C1 segment of cervical spinal cord (tissue), 14 donors: ENCODE data around the gene SMPD2.

Experiments
- DNase-seq, 14 donors: peaks; one replicate each; lab custom pipeline; 2025; lab: John Stamatoyannopoulos, UW

Gene SMPD2, protein sequence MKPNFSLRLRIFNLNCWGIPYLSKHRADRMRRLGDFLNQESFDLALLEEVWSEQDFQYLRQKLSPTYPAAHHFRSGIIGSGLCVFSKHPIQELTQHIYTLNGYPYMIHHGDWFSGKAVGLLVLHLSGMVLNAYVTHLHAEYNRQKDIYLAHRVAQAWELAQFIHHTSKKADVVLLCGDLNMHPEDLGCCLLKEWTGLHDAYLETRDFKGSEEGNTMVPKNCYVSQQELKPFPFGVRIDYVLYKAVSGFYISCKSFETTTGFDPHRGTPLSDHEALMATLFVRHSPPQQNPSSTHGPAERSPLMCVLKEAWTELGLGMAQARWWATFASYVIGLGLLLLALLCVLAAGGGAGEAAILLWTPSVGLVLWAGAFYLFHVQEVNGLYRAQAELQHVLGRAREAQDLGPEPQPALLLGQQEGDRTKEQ

DNA sequence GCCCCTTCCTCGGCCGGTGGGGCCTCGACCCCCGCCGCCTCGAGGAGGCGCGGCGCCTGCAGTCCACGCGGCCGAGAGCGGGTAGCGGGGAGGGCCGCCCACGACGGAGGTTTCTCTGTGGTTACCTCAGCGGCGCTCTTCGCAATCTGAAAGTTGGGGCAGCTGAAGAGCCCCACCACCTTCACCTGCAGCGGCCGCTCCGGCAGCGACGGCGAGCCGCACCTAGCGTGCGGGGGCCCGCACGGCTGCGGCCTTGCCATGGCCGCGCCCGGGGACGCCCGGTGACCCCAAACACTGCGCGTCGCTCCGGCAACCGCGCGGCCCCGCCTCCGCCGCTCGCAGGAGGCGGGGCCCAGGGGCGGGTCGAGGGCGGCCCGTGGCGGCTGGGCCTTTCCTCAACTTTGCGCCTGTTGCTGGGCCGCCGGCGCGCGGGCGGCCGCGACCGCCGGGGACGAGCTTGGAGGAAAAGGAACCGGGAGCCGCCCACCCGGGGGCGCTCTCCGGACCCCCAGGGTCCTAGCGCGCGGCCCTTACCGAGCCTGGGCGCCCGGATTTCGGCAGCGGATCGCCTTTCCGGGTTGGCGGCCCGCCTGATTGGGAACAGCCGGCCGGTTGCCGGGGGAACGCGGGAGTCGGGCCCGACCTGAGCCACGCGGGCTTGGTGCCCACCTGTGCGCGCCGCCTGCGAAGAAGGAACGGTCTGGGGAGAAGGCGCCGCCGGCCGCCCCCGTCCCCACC lies at the start of gene SMPD2, which contains the start of gene PPIL6:
SMPD2 (plus strand) TSS at position 394 of the 738 bp plus-strand sequence. CDS start 398 bp downstream, outside the sequence.
PPIL6 (minus strand) TSS at position 298 of the 738 bp plus-strand sequence; CDS start at position 260, 38 bp downstream.
- DNase-seq: peak in 13 of 14 donors; percentile 41 to 90 (median 73)

DNA sequence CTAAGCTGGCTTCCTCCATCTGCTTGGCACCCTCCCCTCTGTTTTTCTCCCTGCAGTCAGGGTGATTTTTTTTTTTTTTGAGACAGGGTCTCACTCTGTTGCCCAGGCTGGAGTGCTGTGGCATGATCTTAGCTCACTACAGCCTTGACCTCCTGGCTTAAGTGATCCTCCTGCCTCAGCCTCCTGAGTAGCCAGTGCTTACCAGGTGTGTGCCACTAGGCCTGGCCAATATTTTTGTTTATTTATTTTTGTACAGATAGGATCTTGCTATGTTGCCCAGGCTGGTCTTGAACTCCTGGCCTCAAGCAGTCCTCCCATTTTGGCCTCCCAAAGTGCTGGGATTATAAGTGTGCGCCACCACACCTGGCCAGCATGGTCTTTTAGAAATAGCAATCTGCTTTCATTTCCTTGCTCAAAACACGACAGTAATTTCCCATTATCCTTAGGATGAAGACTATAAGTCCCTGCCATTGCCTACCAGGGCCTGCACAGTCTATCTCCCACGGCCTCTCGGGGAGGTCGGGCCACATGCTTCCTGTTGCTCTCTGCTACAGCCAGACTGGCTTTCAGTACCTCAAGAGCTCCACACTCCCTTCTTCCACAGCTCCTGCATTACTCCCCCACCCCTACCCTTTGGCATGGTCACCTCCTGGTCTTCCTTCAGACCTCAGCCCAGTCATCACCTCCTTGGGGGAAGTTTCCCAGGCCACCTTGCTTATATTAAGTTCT lies 47.2 kb upstream of the SMPD2 start:
- no peak for DNase-seq

GRCh38 chr6:109393886-109394281 lies 46.6 kb upstream of the SMPD2 start:
- DNase-seq: peak in 1 of 14 donors; percentile 6

DNA sequence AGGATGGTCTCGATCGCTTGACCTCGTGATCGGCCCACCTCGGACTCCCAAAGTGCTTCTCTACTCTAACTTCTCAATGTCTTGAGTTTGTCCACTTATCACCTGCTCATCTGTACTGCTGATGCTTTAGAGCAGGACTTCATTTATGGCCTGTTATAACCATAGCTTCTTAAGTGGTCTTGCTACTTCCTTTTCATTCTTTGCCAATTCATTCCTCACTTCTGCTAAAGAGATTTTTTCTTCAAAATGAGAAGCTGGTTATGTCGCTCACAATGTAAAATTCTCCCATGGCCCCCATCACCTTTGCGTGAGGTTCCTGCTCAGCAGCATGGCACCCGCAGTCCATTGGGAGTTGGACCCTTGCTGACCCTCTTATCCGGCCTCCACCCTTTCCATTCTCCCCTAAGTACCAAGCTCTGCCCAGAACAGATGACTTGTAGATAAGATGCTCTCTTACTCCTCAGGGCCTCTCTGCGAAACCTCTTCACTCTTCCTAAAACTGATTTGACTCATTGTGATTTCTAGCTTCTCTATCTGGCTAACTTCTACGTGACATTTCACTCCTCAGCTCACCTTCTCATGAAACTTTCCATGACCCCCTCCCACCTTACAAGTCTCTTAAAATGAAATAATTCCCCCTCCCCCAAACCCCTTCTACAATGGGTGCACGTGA lies 44.3 kb upstream of the SMPD2 start:
- DNase-seq: no peak

DNA sequence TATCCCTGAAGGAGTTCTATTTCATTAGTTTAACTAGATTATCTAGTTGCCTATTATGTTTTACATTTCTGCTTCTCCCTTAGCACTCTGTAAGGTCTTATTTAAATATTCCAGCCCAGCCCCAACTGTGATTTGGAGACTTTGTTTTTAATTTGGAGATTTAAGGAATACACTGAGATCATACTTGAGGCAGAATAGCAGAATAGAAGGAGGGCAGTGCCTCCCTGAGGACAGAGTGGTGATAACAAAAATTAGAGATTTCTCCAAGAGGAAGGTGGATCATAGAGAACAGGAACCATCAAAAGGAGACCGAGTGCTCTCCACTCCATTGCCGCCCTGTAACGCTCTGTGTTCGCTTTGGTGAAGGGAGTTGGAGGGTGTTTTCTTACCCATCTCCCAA lies 43.5 kb upstream of the SMPD2 start:
- no peak for DNase-seq

DNA sequence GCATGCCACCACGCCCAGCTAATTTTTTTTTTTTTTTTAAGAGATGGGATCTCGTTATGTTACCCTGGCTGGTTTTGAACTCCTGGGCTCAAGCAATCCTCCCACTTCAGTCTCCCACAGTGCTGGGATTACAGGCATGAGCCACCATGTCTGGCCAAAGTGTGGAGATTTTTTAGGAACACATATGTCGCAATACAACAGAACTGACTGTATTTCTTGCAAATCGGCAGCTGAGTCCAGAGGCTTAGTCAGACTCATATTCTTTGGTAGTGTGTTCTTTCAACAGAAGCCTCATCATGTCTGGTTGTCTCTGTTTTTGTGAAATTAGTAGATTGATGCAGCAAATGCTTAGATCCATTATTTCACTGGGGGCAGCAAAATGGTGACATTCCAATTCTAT lies 34.3 kb upstream of the SMPD2 start:
- DNase-seq: no peak

GRCh38 chr6:109411034-109411433 lies 29.5 kb upstream of the SMPD2 start:
- DNase-seq: no peak

DNA sequence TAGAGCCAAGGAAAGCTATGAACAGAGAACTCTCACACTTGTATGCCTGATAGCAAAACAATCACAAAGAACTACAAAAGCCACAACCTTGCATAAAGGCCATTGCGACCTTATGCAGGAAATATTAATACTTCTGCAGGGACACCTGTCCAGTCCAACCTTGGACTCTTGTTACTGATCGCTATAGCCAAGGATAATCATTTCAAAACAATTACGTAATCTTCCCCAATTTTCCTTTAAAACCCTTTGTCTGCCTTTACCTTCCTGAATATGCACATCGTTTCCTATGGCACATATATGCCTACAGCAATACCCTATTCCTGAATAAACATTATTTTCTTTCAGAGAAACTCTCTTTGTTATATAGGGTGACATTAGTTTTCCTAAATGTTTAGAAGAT lies 22.9 kb upstream of the SMPD2 start:
- no peak for DNase-seq

DNA sequence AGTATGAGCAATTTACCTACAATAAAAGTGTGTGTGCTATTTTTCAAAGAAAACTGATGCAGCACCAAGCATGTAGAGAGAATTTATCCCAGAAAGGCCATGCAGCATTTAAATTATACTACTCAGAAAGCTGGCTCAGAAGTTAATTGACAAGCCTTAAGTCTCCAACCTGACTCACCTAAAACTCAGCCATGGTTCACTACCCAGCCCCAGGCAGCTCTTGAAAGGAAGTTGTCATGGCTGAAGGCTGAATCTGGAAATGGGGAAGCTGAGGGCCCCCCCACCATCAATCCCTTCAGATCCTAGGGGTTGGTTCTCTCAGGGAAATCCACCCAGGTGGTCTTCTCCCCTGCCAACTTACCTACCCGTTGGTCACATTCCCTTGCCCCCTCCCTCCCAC lies 19.8 kb upstream of the SMPD2 start:
- DNase-seq: no peak

GRCh38 chr6:109421184-109421583 lies 19.3 kb upstream of the SMPD2 start:
- DNase-seq: no peak

GRCh38 chr6:109424946-109425345 lies 15.6 kb upstream of the SMPD2 start:
- no peak for DNase-seq

DNA sequence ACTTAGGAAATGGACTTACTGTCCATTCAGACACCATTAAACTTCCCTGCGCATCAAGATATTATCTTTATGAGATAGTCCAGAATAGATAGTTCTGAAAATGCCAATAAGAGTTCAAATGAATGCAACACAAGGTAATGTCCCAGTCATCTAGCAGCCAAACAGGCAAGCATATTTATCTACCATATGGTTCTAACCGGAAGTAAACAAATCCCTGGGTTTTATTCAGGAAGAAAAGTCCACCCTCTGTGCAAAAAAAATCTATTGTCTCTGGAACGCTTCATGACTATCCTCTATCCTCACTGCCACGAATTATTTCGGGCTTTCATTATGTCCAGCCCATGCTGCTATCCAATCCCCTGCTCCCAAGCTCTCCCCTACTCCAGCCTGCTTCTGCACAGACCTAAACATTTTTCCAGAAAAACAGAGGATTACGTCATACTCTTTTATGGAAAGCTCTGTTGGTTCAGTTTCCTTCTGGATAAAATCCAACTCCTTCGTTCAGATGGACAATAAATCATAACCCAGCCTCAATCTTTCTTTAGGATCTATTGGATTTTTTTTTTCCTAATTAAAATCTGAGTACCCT lies 11.5 kb upstream of the SMPD2 start:
- peak in 1 of 14 donors; percentile 84 for DNase-seq

DNA sequence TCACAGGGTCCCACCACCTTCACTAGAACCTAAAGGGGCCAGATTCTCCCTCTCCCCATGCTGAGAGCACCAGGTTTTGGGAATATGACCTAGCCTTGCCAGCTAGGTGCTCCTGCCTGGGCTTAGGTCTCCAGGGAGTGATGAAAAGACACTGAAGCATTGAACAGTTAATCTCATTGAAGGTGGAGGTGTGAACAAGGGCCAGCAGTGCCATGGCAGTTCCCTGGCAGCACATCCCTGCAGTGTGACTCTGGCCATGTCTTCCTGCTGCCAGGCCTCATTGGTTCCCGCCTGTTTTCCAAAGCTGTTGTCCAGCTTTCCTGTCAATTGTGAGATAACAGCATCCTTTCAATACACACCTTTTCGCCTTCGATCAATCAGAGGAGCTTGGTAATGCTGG lies 11.0 kb upstream of the SMPD2 start:
- peak in 1 of 14 donors; percentile 35 for DNase-seq

DNA sequence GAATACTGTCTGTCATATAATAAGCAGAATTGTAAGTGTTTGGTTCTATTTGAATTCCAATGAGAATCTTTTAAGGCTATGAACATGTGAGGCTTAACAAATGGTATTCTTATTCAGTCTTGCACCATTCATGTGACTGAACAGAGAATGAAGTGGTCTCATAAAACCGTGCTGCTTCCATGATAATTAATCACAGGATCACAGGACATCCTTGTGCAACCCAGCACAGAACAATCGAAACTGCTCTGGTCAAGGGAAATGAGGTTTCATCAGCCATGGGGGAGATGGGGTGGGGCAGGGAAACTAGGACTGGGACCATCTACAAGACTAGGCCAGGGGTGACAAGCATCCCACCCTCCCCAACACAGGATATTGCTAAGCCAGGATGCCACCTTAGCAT lies 6.1 kb upstream of the SMPD2 start:
- no peak for DNase-seq

DNA sequence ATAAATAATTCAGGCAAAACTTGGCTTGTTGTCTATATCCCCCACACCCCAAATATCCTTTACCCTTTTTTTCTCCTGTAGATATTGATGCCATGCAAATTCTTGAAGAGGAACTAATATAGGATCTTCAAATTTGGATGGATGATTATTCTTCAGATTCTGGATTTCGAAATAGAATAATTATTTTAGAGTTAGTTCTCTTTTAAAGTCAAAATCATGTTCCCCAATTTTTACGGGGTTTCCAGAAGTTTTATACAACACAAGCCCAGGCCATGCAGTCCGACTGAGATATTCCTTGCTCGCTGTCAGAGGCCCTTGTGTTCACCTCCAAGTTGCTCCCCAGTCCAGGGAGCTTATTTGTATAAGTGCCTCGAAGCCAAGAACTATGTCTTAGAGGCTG lies 4.5 kb upstream of the SMPD2 start:
- DNase-seq: no peak

- DNase-seq: peak in 3 of 14 donors; percentile 52 to 56 (median 56)
These were observed 719 bp downstream of the SMPD2 start for GRCh38 chr6:109441069-109441816.

DNA sequence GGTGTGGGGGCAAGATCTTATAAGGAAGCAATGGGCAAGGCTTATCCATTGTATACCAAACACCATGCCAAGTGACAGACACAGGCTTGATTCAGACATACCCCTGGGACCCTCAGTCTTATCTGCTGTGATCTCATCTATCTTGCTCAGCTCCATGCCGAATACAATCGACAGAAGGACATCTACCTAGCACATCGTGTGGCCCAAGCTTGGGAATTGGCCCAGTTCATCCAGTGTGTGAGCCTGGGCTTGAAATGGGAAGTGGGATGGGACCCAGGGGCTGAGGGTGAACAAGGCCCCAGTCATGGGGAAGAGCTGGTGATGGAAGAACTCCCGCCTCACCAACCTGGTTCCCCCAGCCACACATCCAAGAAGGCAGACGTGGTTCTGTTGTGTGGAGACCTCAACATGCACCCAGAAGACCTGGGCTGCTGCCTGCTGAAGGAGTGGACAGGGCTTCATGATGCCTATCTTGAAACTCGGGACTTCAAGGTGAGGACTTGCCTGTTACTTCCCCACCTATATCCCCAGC lies 1.9 kb downstream of the SMPD2 start:
- DNase-seq: no peak

DNA sequence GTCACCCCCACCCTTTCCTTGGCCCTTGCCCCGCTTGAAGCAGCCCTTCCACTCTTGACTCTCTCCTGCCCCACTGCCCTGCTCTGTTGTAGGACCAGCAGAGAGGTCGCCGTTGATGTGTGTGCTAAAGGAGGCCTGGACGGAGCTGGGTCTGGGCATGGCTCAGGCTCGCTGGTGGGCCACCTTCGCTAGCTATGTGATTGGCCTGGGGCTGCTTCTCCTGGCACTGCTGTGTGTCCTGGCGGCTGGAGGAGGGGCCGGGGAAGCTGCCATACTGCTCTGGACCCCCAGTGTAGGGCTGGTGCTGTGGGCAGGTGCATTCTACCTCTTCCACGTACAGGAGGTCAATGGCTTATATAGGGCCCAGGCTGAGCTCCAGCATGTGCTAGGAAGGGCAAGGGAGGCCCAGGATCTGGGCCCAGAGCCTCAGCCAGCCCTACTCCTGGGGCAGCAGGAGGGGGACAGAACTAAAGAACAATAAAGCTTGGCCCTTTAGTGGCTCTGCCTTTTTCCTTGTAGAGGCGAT lies 3.0 kb downstream of the SMPD2 start:
- DNase-seq: no peak

- no peak for DNase-seq
These were observed 4.9 kb downstream of the SMPD2 start for GRCh38 chr6:109445382-109445781.

DNA sequence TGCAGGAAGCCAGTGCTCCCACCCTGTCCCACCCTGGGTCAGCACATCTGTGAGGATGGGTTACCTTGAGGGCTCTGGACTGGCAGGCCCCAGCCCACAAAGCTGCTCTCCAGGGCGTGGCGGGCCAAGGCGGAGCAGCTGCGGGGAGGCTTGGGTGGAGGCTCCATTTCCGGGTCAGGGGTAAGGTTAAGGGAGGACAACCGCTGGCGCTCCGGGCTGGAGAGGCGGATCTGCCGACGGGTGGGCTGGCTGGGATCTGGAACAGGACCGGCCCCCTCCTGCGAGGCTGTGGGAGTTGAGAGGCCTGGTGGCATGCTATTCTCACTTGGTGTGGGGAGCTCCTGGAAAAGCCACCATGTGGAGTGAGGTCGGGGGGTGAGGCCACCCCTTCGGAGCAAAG lies 5.5 kb downstream of the SMPD2 start:
- no peak for DNase-seq
